ENCODE data around the gene HAPLN3.

GRCh38 chr15:88894348-88894818 is 961 bp downstream of the HAPLN3 start:
- TF ChIP-seq EZH2phosphoT487 (IDR thresholded peaks at IDR 0.05; ENCODE audit: insufficient read depth, low read depth) (no peak), EZH2 (IDR thresholded peaks at IDR 0.05; ENCODE audit: insufficient read depth, poor library complexity, severe bottlenecking) (no peak)
